Measurements from ENCODE around the gene NDUFS2. TPM values are rescaled to one million over a fixed set of nuclear protein-coding genes. Genes with fewer than 3 reads are reported as not detected.

Gene NDUFS2
- total and polyA plus RNA-seq, 9 of the 15 experiments (the other 6 are each of a cell fraction or from before 2014, with no cell fraction given): 70.0 to 176 (median 141) TPM

DNA sequence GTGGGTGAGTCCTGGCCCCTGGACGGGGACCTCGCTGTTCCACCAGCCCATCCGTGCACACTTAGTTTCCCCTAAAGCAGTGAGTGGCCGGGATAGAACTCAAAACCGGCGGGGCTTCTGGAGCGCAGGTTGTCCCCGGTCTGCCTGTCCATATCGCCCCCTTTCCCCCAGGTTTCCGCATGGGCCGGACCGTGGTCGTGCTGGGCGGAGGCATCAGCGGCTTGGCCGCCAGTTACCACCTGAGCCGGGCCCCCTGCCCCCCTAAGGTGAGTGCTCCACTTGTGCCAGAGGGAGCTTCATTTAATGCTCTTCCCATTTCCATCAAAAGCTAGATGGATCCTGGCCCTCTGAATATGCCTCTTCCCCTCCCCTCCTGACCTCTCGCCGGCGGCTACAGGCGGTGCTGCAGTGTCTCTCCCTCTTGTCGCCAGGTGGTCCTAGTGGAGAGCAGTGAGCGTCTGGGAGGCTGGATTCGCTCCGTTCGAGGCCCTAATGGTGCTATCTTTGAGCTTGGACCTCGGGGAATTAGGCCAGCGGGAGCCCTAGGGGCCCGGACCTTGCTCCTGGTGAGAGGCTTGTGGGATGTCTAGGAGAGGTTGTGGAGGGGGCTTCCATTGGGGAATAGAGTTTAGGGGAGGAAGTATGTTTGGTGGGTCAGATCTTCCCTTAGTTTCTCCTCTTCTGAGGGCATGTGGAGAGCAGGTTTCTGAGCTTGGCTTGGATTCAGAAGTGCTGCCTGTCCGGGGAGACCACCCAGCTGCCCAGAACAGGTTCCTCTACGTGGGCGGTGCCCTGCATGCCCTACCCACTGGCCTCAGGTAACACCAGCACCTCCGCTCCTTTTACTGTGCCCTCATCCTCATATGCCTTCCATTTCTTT is 35.3 kb upstream of the NDUFS2 start (continued):
- TF ChIP-seq HSF4 (CRISPR knock-in tag; IDR thresholded peaks at IDR 0.05; ENCODE audit: borderline replicate concordance) (no peak), POLR2G (IDR thresholded peaks at IDR 0.05; ENCODE audit: low read depth, low read length) (peak; percentile 63), ZNF551 (CRISPR knock-in tag; IDR thresholded peaks at IDR 0.05) (no peak), MCM5 (IDR thresholded peaks at IDR 0.05; ENCODE audit: low read depth) (no peak), SRF (CRISPR knock-in tag; IDR thresholded peaks at IDR 0.05) (no peak), RBM15 (IDR thresholded peaks at IDR 0.05; ENCODE audit: insufficient read depth, low read length) (no peak), KLF16 (IDR thresholded peaks at IDR 0.05) (no peak), PTTG1 (tag; IDR thresholded peaks at IDR 0.05; ENCODE audit: low read depth) (no peak), ZNF79 (CRISPR knock-in tag; IDR thresholded peaks at IDR 0.05; ENCODE audit: low read depth) (no peak), ZNF384 (IDR thresholded peaks at IDR 0.05; ENCODE audit: low read depth, low read length) (no peak), PHF8 (IDR thresholded peaks at IDR 0.05; ENCODE audit: borderline replicate concordance, low read length) (peak; percentile 3; the same call in 1 of the 2 replicates), RFX5 (IDR thresholded peaks at IDR 0.05; ENCODE audit: low read depth, low read length) (no peak), ZNF707 (CRISPR knock-in tag; conservative IDR thresholded peaks at IDR 0.05) (no peak), ATF7 (IDR thresholded peaks at IDR 0.05) (no peak), HIVEP1 (CRISPR knock-in tag; IDR thresholded peaks at IDR 0.05) (no peak), ZNF583 (CRISPR knock-in tag; IDR thresholded peaks at IDR 0.05) (no peak), ZNF561 (CRISPR knock-in tag; conservative IDR thresholded peaks at IDR 0.05) (no peak), TARDBP (IDR thresholded peaks at IDR 0.05) (no peak; the same call in 1 of the 2 replicates), RBM34 (IDR thresholded peaks at IDR 0.05; ENCODE audit: borderline replicate concordance, insufficient read depth, low read length) (no peak), AFF1 (IDR thresholded peaks at IDR 0.05; ENCODE audit: low read depth in 1 of 2, partially characterized antibody in 2 of 2) (no peak), MECOM (CRISPR knock-in tag; IDR thresholded peaks at IDR 0.05) (no peak), CTBP1 (IDR thresholded peaks at IDR 0.05; ENCODE audit: borderline replicate concordance) (peak; percentile 10)
- TF ChIP-seq, protein P1, sequence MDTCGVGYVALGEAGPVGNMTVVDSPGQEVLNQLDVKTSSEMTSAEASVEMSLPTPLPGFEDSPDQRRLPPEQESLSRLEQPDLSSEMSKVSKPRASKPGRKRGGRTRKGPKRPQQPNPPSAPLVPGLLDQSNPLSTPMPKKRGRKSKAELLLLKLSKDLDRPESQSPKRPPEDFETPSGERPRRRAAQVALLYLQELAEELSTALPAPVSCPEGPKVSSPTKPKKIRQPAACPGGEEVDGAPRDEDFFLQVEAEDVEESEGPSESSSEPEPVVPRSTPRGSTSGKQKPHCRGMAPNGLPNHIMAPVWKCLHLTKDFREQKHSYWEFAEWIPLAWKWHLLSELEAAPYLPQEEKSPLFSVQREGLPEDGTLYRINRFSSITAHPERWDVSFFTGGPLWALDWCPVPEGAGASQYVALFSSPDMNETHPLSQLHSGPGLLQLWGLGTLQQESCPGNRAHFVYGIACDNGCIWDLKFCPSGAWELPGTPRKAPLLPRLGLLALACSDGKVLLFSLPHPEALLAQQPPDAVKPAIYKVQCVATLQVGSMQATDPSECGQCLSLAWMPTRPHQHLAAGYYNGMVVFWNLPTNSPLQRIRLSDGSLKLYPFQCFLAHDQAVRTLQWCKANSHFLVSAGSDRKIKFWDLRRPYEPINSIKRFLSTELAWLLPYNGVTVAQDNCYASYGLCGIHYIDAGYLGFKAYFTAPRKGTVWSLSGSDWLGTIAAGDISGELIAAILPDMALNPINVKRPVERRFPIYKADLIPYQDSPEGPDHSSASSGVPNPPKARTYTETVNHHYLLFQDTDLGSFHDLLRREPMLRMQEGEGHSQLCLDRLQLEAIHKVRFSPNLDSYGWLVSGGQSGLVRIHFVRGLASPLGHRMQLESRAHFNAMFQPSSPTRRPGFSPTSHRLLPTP (IDR thresholded peaks at IDR 0.05; ENCODE audit: borderline replicate concordance, extremely low read depth, insufficient read length): no peak
